A549 (cell line): ENCODE results near the gene CCDC127. TPM values are rescaled to one million over a fixed set of nuclear protein-coding genes. Genes with fewer than 3 reads are reported as not detected.
"Not testable (repeated sequence)": the region's sequence is repeated elsewhere in the genome, so short reads cannot be mapped to it uniquely, and the experiment has no call there.

Experiments
- ATAC-seq, 2 experiments: fragments of 200-7000 bp in 1 of 2; fragments of >200 bp in 1 of 2; cut with Nextera tagmentation in 1 of 2; cut with Tn5 transposase in 1 of 2; 3 replicates each; pipeline versions ENCODE4 v1.8.0 to v1.9.1; 2018 to 2020; ENCODE audit warnings: mild to moderate bottlenecking in 1 of 2, moderate library complexity in 1 of 2
- CTCF ChIA-PET: fragments of 300-600 bp; sonication (Branson Sonifier 250); formaldehyde crosslinking; extraction: SDS; loops from one replicate; lab custom pipeline; 2021; ENCODE audit warnings: antibody characterized with exemption, inconsistent platforms; lab: Yijun Ruan, JAX
- POLR2A ChIA-PET: fragments of 350-600 bp; formaldehyde crosslinking; extraction: SDS; loops from one replicate; lab custom pipeline; 2021; ENCODE audit warnings: antibody characterized with exemption, inconsistent platforms; lab: Yijun Ruan, JAX
- DNase-seq, 2 experiments: peaks; one replicate each; pipeline versions ENCODE4 v3.0.0 to v3.0.0-alpha.2; 2011 to 2016; ENCODE audit warnings: low read depth in 1 of 2, low spot score in 1 of 2
- FAIRE-seq: peaks from 2 replicates; lab custom pipeline; 2011; peaks lifted over from hg19 to GRCh38; lab: Jason Lieb, UNC
- H3K27ac ChIP-seq, 2 experiments: fragments of >200 bp; sonication (Bioruptor Twin); formaldehyde crosslinking; 3 replicates each; pipeline ENCODE4 v1.5.1; 2016 to 2017
- H3K4me1 ChIP-seq: fragments of >200 bp; sonication (Bioruptor Twin); formaldehyde crosslinking; 3 replicates; pipeline ENCODE4 v1.6.1; 2016
- H3K4me2 ChIP-seq: fragments of >200 bp; sonication (Bioruptor Twin); formaldehyde crosslinking; 3 replicates; pipeline ENCODE4 v1.6.1; 2016
- H3K4me3 ChIP-seq: fragments of >200 bp; sonication (Bioruptor Twin); formaldehyde crosslinking; 3 replicates; pipeline ENCODE4 v1.5.1; 2016
- H3K9me3 ChIP-seq: fragments of >200 bp; sonication (Bioruptor Twin); formaldehyde crosslinking; 3 replicates; pipeline ENCODE4 v1.6.1; 2016
- ATOH8 ChIP-seq: fragments of 250-450 bp; sonication (Bioruptor Pico); IDR thresholded peaks from 2 replicates; pipeline ENCODE4 v1.5.0; 2020; ENCODE audit warnings: low read depth, mild to moderate bottlenecking, moderate library complexity
- CHD4 ChIP-seq: fragments of 200-600 bp; sonication (generic); IDR thresholded peaks from 2 replicates; pipeline ENCODE4 v1.6.1; 2016; ENCODE audit warnings: antibody characterized with exemption, mild to moderate bottlenecking, borderline replicate concordance
- CTCF ChIP-seq: fragments of >200 bp; sonication (Bioruptor Twin); formaldehyde crosslinking; IDR thresholded peaks from 3 replicates; pipeline ENCODE4 v1.5.1; 2016
- EHMT2 ChIP-seq: fragments of 200-600 bp; sonication (generic); IDR thresholded peaks from 2 replicates; pipeline ENCODE4 v1.6.1; 2016; ENCODE audit warnings: antibody characterized with exemption, low read depth, mild to moderate bottlenecking, moderate library complexity
- FOXS1 ChIP-seq: fragments of 250-450 bp; sonication (Bioruptor Pico); IDR thresholded peaks from 2 replicates; pipeline ENCODE4 v1.5.0; 2020; ENCODE audit warnings: mild to moderate bottlenecking, moderate library complexity
- HDAC2 ChIP-seq: fragments of 200-600 bp; sonication (generic); IDR thresholded peaks from 2 replicates; pipeline ENCODE4 v1.6.1; 2016
- HES2 ChIP-seq: fragments of >200 bp; sonication (Bioruptor Twin); formaldehyde crosslinking; IDR thresholded peaks from 2 replicates; pipeline ENCODE4 v1.6.1; 2016
- HOXB13 ChIP-seq: fragments of 250-450 bp; sonication (Bioruptor Pico); IDR thresholded peaks from 2 replicates; pipeline ENCODE4 v1.5.0; 2020; ENCODE audit warnings: low read depth, mild to moderate bottlenecking, moderate library complexity
- MAFK ChIP-seq: fragments of 450-650 bp; IDR thresholded peaks from 2 replicates; pipeline ENCODE4 v1.6.1; 2014; ENCODE audit not compliant: partially characterized antibody
- MAX ChIP-seq: IDR thresholded peaks from 2 replicates; pipeline ENCODE4 v1.6.1; 2012
- MYC ChIP-seq: IDR thresholded peaks from 2 replicates; pipeline ENCODE4 v1.6.1; 2012; ENCODE audit warnings: mild to moderate bottlenecking, inconsistent platforms, low read length, improper control_type of control experiment, borderline replicate concordance
- NR3C1 ChIP-seq: fragments of >200 bp; sonication (Bioruptor Twin); formaldehyde crosslinking; IDR thresholded peaks from 3 replicates; pipeline ENCODE4 v1.6.1; 2017
- PBX3 ChIP-seq: IDR thresholded peaks from 2 replicates; pipeline ENCODE4 v1.6.1; 2012
- RNF2 ChIP-seq: fragments of 200-600 bp; sonication (generic); IDR thresholded peaks from 2 replicates; pipeline ENCODE4 v1.6.1; 2016; ENCODE audit warnings: low read depth, mild to moderate bottlenecking, antibody characterized with exemption, moderate library complexity, borderline replicate concordance
- TFCP2L1 ChIP-seq: fragments of 250-450 bp; sonication (Bioruptor Pico); IDR thresholded peaks from 2 replicates; pipeline ENCODE4 v1.5.0; 2021; ENCODE audit warnings: mild to moderate bottlenecking
- TP53 ChIP-seq: fragments of 250-450 bp; sonication (Bioruptor Pico); IDR thresholded peaks from 2 replicates; pipeline ENCODE4 v1.5.0; 2021; ENCODE audit warnings: mild to moderate bottlenecking, moderate library complexity
- WGBS: methylation state at CpG from one replicate; pipeline ENCODE4 v1.1.6; 2017; ENCODE audit errors: missing lambda C conversion rate; 5-methylcytosine and 5-hydroxymethylcytosine counted together
- polyA plus RNA-seq, 4 experiments: library from polyadenylated mRNA; depleted of rRNA in 3 of 4; stranded (reverse); fragments of >200 nt; fragmentation: RNase III in 1 of 4; extraction: RNeasy Plus Mini Kit Qiagen cat#74134 plus additional on column Dnase treatment in 1 of 4; gene quantifications; 2 replicates in 3 of 4; 3 replicates in 1 of 4; pipeline ENCODE4 v1.2.3, GENCODE V29; 2011 to 2017
- TF ChIP-seq, protein P1 (sequence below): IDR thresholded peaks from 2 replicates; pipeline ENCODE4 v1.6.1; 2012; ENCODE audit warnings: low read depth, borderline replicate concordance
- TF ChIP-seq, protein P2 (sequence below): fragments of 450-650 bp; IDR thresholded peaks from 2 replicates; pipeline ENCODE4 v1.6.1; 2014; ENCODE audit warnings: antibody characterized with exemption
- TF ChIP-seq, protein P3 (sequence below): fragments of 200-600 bp; sonication (generic); IDR thresholded peaks from 2 replicates; pipeline ENCODE4 v1.6.1; 2016; ENCODE audit warnings: antibody characterized with exemption, mild to moderate bottlenecking, moderate library complexity

CCDC127 gene
- polyA plus RNA-seq, 2 of the 4 experiments (the other 2 are of a cell fraction): 5.1 to 6.2 TPM

GRCh38 chr5:223791-224190 is 5.8 kb upstream of the CCDC127 start:
- ChIA-PET POLR2A (no interaction called here), CTCF (no interaction called here)
- Histone ChIP-seq H3K4me1 (peaks cover 14% of the 10 kb centered on the region), H3K27ac (no peak overlapping the region), H3K9me3 (no peaks in the 10 kb centered on the region), H3K4me2 (no peak overlapping the region), H3K4me3 (no peak overlapping the region)
- TF ChIP-seq MAX: no peak
- TF ChIP-seq TFCP2L1 (CRISPR knock-in tag): no peak
- TF ChIP-seq TP53 (CRISPR knock-in tag): no peak
- TF ChIP-seq MAFK: no peak
- no peak for TF ChIP-seq HOXB13
- no peak for TF ChIP-seq MYC
- TF ChIP-seq FOXS1 (CRISPR knock-in tag): no peak
- TF ChIP-seq, protein P1, sequence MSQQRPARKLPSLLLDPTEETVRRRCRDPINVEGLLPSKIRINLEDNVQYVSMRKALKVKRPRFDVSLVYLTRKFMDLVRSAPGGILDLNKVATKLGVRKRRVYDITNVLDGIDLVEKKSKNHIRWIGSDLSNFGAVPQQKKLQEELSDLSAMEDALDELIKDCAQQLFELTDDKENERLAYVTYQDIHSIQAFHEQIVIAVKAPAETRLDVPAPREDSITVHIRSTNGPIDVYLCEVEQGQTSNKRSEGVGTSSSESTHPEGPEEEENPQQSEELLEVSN: no peak
- no peak for TF ChIP-seq PBX3
- no peak for TF ChIP-seq HDAC2
- TF ChIP-seq RNF2: no peak
- TF ChIP-seq NR3C1: no peak
- no peak for TF ChIP-seq EHMT2
- TF ChIP-seq CTCF: no peak
- no peak for TF ChIP-seq CHD4
- TF ChIP-seq, protein P2, sequence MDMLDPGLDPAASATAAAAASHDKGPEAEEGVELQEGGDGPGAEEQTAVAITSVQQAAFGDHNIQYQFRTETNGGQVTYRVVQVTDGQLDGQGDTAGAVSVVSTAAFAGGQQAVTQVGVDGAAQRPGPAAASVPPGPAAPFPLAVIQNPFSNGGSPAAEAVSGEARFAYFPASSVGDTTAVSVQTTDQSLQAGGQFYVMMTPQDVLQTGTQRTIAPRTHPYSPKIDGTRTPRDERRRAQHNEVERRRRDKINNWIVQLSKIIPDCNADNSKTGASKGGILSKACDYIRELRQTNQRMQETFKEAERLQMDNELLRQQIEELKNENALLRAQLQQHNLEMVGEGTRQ: no peak
- no peak for TF ChIP-seq HES2
- no peak for TF ChIP-seq ATOH8
- TF ChIP-seq, protein P3, sequence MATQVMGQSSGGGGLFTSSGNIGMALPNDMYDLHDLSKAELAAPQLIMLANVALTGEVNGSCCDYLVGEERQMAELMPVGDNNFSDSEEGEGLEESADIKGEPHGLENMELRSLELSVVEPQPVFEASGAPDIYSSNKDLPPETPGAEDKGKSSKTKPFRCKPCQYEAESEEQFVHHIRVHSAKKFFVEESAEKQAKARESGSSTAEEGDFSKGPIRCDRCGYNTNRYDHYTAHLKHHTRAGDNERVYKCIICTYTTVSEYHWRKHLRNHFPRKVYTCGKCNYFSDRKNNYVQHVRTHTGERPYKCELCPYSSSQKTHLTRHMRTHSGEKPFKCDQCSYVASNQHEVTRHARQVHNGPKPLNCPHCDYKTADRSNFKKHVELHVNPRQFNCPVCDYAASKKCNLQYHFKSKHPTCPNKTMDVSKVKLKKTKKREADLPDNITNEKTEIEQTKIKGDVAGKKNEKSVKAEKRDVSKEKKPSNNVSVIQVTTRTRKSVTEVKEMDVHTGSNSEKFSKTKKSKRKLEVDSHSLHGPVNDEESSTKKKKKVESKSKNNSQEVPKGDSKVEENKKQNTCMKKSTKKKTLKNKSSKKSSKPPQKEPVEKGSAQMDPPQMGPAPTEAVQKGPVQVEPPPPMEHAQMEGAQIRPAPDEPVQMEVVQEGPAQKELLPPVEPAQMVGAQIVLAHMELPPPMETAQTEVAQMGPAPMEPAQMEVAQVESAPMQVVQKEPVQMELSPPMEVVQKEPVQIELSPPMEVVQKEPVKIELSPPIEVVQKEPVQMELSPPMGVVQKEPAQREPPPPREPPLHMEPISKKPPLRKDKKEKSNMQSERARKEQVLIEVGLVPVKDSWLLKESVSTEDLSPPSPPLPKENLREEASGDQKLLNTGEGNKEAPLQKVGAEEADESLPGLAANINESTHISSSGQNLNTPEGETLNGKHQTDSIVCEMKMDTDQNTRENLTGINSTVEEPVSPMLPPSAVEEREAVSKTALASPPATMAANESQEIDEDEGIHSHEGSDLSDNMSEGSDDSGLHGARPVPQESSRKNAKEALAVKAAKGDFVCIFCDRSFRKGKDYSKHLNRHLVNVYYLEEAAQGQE: no peak
- DNase-seq (no peak), FAIRE-seq (no peak), ATAC-seq (no peak)
- 96% methylated on average over 6 of the region's 6 CpGs for WGBS

DNA sequence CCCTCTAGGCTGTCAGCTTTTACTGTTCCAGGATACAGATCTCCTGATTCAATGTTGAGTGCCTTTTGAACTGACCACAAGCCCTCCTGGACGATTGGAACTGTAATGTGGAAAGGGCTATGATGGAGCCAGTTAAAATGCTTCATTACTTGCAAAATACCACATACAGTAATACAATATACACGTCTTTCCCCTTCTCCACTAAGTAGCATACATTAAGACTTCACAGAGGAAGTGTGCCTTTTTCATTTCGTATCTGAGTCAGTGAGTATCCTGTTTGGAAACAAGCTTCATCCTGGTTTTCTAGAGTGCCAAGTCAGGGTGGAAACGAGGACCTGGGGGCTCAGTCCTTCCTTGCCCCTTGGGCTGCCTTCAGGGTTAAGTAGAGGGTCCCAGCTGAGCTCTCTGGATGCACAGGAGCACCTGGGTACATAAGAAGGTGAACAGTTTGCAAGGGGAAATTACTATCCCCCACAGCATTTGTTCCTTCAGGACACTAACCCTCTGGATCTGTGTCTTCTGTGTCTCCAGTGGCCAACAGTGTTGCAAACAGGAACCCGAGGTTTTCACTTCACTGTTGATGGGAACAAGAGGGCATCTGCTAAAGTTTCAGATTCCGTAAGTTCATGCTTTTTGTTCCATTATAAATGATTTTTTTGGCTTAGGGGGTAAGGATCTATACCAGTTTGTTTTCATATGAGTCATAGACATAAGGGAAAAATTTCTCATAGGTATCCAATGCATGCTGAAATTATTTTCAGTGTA is 5.2 kb upstream of the CCDC127 start:
- ATAC-seq: not testable (repeated sequence)

More for the DNA sequence above, 5.2 kb upstream of the CCDC127 start:
- H3K4me3 ChIP-seq, FAIRE-seq, H3K9me3 ChIP-seq, POLR2A ChIA-PET, H3K4me2 ChIP-seq, DNase-seq, H3K27ac ChIP-seq: not testable (repeated sequence)
- CTCF ChIA-PET: interaction anchor here (1.2 kb wide), 1 partner anchor 35 kb away, joined by 4 read pairs; no protein-coding TSS in a partner anchor
- H3K4me1 ChIP-seq: peaks cover 14% of the 10 kb centered on the region
- 63% methylated on average over 6 of the region's 6 CpGs for WGBS
